GM13976 (cell line): ENCODE data around the gene ST8SIA6.

Experiments used
- DNase-seq: peaks from one replicate; pipeline ENCODE4 v3.0.0; 2012; ENCODE audit warnings: low spot score
- CTCF ChIP-seq: IDR thresholded peaks from 2 replicates; pipeline ENCODE4 v1.5.1; 2012; ENCODE audit warnings: borderline replicate concordance, mild to moderate bottlenecking; ENCODE audit not compliant: insufficient read depth; ENCODE audit errors: extremely low read depth, missing control alignments, control extremely low read depth
- in situ Hi-C: fragments of 300-500 bp; cut with MboI; formaldehyde crosslinking; loops from one replicate; pipeline ENCODE4 v1.12.0; 2022; ENCODE audit warnings: low sequenced_read_pairs, mixed read lengths, inconsistent platforms; ENCODE audit not compliant: unreplicated experiment

Gene ST8SIA6

GRCh38 chr10:17381502-17382142 lies 72.8 kb downstream of the ST8SIA6 start:
- no peak for DNase-seq
- in situ Hi-C loops = no loop called here
- TF ChIP-seq CTCF = no peak

- no peak for DNase-seq
- TF ChIP-seq CTCF = no peak
- in situ Hi-C loops = no loop called here
Measured at GRCh38 chr10:17380888-17381287, 73.5 kb downstream of the ST8SIA6 start.

- TF ChIP-seq CTCF = no peak
- no peak for DNase-seq
- in situ Hi-C loops = no loop called here
Measured at GRCh38 chr10:17380016-17380415, 74.4 kb downstream of the ST8SIA6 start.

- no peak for DNase-seq
- in situ Hi-C loops = no loop called here
- no peak for TF ChIP-seq CTCF
Measured at GRCh38 chr10:17379151-17379690, 75.2 kb downstream of the ST8SIA6 start.

GRCh38 chr10:17375936-17376584 lies 78.3 kb downstream of the ST8SIA6 start:
- in situ Hi-C loops = no loop called here
- peak; percentile 36 for TF ChIP-seq CTCF
- DNase-seq = no peak

GRCh38 chr10:17368708-17369272 lies 85.6 kb downstream of the ST8SIA6 start:
- DNase-seq = no peak
- TF ChIP-seq CTCF = no peak
- in situ Hi-C loops = no loop called here
